CD4-positive, alpha-beta memory T cell (primary cell): ENCODE measurements around the gene RABL6. TPM values are rescaled to one million over a fixed set of nuclear protein-coding genes. Genes with fewer than 3 reads are reported as not detected.
"Not testable (repeated sequence)": the region's sequence is repeated elsewhere in the genome, so short reads cannot be mapped to it uniquely, and the experiment has no call there.

Experiments used
- CTCF ChIA-PET: fragments of 350-600 bp; sonication (Branson Sonifier 250); formaldehyde crosslinking; loops from one replicate; lab custom pipeline; 2021; ENCODE audit warnings: inconsistent platforms; ENCODE audit not compliant: partially characterized antibody; lab: Charles Lee
- POLR2A ChIA-PET: fragments of 350-600 bp; sonication (Branson Sonifier 250); formaldehyde crosslinking; loops from one replicate; lab custom pipeline; 2021; ENCODE audit not compliant: partially characterized antibody; lab: Charles Lee
- DNase-seq, 5 donors: peaks; one replicate each; pipeline versions ENCODE4 v3.0.0 to v3.0.0-alpha.2; 2020 to 2022; ENCODE audit warnings: mixed read lengths in 1 of 5
- H3K27ac ChIP-seq: one replicate; pipeline ENCODE4 v1.7.0; 2013; ENCODE audit warnings: low read depth, low read length
- H3K27me3 ChIP-seq: 2 replicates; pipeline ENCODE4 v1.7.0; 2013; ENCODE audit warnings: mild to moderate bottlenecking, low read length, moderate library complexity; ENCODE audit not compliant: insufficient read depth
- H3K36me3 ChIP-seq: 2 replicates; pipeline ENCODE4 v1.7.0; 2013; ENCODE audit warnings: mild to moderate bottlenecking, low read length, moderate library complexity; ENCODE audit not compliant: insufficient read depth
- H3K4me1 ChIP-seq: 2 replicates; pipeline ENCODE4 v1.7.0; 2013; ENCODE audit warnings: mild to moderate bottlenecking, low read length, moderate library complexity; ENCODE audit not compliant: insufficient read depth
- H3K4me3 ChIP-seq, 2 donors: one replicate each; pipeline ENCODE4 v1.7.0; 2013; ENCODE audit warnings: low read length in 2 of 2, mild to moderate bottlenecking in 1 of 2
- H3K9me3 ChIP-seq, 2 donors: one replicate each; pipeline ENCODE4 v1.7.0; 2013; ENCODE audit warnings: low read length in 2 of 2, control low read depth in 1 of 2; ENCODE audit not compliant: control insufficient read depth in 1 of 2
- H3K27ac Mint-ChIP-seq, 7 donors: one replicate each; pipeline ENCODE4 v1.8.0; 2020 to 2021; ENCODE audit warnings: mixed read lengths in 7 of 7, mild to moderate bottlenecking in 6 of 7, inconsistent platforms in 3 of 7, moderate library complexity in 3 of 7
- H3K27me3 Mint-ChIP-seq, 2 donors: one replicate each; pipeline ENCODE4 v1.8.0; 2020 to 2021; ENCODE audit warnings: mixed read lengths in 2 of 2
- H3K36me3 Mint-ChIP-seq, 2 donors: one replicate each; pipeline ENCODE4 v1.8.0; 2020 to 2021; ENCODE audit warnings: mixed read lengths in 2 of 2, inconsistent platforms in 1 of 2, mild to moderate bottlenecking in 1 of 2
- H3K4me1 Mint-ChIP-seq, 4 donors: one replicate each; pipeline ENCODE4 v1.8.0; 2020 to 2021; ENCODE audit warnings: mixed read lengths in 4 of 4, mild to moderate bottlenecking in 1 of 4
- H3K4me3 Mint-ChIP-seq, 8 donors: one replicate each; pipeline ENCODE4 v1.8.0; 2020 to 2021; ENCODE audit warnings: mixed read lengths in 8 of 8, mild to moderate bottlenecking in 7 of 8, moderate library complexity in 6 of 8, inconsistent platforms in 3 of 8
- H3K9me3 Mint-ChIP-seq, 8 donors: one replicate each; pipeline ENCODE4 v1.8.0; 2020 to 2021; ENCODE audit warnings: mixed read lengths in 8 of 8, mild to moderate bottlenecking in 5 of 8, inconsistent platforms in 3 of 8, moderate library complexity in 1 of 8
- intact Hi-C: fragments of 100-400 bp; cut with micrococcal nuclease; formaldehyde crosslinking; loops from one replicate; pipeline ENCODE4 v1.15.1; 2023
- polyA plus RNA-seq, 2 donors: library from polyadenylated mRNA; unstranded; fragments of 300-500 nt; fragmentation: Illumina TruSeq; gene quantifications; one replicate each; pipeline ENCODE4 v1.2.3, GENCODE V29; 2021
- total RNA-seq, 2 experiments: library from RNA; stranded (reverse); gene quantifications; one replicate each; pipeline ENCODE4 v1.2.3, GENCODE V29; 2021

The RABL6 gene
- total and polyA plus RNA-seq, 4 experiments from 2014 or later, result 5.1 to 70.9 (median 41.6) TPM

DNA sequence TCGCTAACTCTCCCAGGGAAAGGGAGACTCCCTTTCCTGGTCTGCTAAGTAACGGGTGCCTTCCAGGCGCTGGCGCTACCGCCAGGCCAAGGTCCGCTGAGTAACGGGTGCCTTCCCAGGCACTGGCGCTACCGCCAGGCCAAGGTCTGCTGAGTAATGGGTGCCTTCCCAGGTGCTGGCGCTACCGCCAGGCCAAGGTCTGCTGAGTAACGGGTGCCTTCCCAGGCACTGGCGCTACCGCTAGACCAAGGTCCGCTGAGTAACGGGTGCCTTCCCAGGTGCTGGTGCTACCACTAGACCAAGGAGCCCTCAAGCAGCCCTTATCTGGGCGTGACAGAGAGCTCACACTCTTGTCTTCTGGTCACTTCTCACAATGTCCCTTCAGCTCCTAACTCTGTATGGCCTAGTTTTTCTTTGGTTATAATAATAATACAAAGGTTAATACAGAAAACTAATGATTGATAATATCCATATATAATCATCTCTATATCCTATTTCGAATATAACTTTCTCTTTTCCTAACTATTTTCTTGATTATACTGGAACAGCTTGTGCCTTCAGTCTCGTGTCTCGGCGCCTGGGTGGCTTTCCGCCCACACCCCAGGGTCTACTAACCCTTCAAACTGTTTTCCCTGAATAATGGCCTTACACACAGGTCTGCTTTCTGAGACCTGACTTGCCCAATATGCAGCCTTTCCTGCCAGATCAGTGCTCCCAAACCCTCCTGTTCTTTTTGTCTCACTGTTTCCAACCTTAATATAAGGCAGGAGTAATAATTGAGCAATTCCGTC, 22.0 kb upstream of the RABL6 start:
- H3K27me3 ChIP-seq, H3K4me3 Mint-ChIP-seq, DNase-seq, H3K27me3 Mint-ChIP-seq, H3K9me3 ChIP-seq, intact Hi-C loops, H3K9me3 Mint-ChIP-seq, H3K4me3 ChIP-seq, H3K27ac ChIP-seq, H3K36me3 Mint-ChIP-seq, H3K36me3 ChIP-seq: not testable (repeated sequence)
- peaks cover 5 to 26% (median 12%) of the 10 kb centered on the region in 4 donors for H3K4me1 Mint-ChIP-seq
- ChIA-PET POLR2A (interaction anchor here (1.4 kb wide), 1 partner anchor 8 kb away, joined by 3 read pairs; no protein-coding TSS in a partner anchor), CTCF (interaction anchor here (1.0 to 6.8 kb wide), 7 partner anchors 8 to 278 kb away, joined by 3 to 64 read pairs (median 5); partner anchors contain the start of gene NPDC1)
- peak overlapping the region in 1 of 7 donors; percentile 2 for H3K27ac Mint-ChIP-seq
- H3K4me1 ChIP-seq, result peaks cover 13% of the 10 kb centered on the region

DNA sequence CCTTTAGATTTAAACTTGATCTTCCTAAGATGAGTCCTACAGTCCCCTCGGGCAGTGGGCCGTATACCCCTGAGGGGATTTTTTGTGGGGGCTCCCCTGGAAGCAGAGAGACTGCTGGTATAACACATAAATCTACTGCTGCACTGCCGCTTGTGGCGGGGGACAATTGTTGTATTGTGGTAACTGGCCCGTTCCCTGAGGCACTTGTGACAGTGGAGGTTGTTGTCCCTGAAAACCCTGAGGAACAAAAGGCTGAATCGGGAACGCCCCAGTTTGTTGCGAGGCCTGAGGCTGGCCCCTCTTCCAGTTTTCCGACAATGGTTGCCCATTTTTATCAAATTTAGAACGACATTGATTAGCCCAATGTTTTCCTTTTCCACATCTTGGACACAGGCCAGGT, 21.3 kb upstream of the RABL6 start:
- Mint-ChIP-seq H3K4me1 (peaks cover 5 to 33% (median 12%) of the 10 kb centered on the region in 4 donors), H3K27me3 (no peaks in the 10 kb centered on the region), H3K9me3 (no peaks in the 10 kb centered on the region), H3K36me3 (no peaks in the 10 kb centered on the region), H3K4me3 (no peak overlapping the region), H3K27ac (peak overlapping the region in 1 of 7 donors; percentile 2)
- intact Hi-C loops, result no loop called here
- Histone ChIP-seq H3K4me1 (peaks cover 16% of the 10 kb centered on the region), H3K4me3 (no peak overlapping the region), H3K9me3 (no peaks in the 10 kb centered on the region), H3K27ac (no peak overlapping the region), H3K36me3 (no peaks in the 10 kb centered on the region), H3K27me3 (no peaks in the 10 kb centered on the region)
- no peak for DNase-seq
- CTCF ChIA-PET, result interaction anchor here (0.9 to 6.8 kb wide), 14 partner anchors 8 to 285 kb away, joined by 3 to 64 read pairs (median 5); partner anchors contain the start of genes AJM1 and NPDC1
- POLR2A ChIA-PET, result interaction anchor here (1.4 kb wide), 1 partner anchor 8 kb away, joined by 3 read pairs; no protein-coding TSS in a partner anchor

DNA sequence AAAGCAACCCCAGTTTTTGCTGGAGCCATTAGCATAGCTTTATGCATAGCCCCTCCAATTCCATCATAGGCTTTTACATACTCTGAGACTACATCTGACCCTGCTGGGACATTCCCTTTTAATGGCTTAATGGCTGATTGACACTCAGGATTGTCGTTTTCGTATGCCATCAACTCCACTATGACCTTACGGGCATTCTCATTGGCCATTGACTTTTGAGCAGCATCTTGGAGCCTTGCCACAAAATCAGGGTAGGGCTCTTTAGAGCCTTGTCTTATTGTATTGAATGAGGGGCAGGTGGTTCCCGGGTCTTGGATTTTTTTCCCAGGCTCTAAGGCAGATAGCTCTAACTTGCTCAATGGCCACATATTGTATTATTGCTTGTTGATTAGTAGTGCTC, 20.8 kb upstream of the RABL6 start:
- H3K36me3 ChIP-seq, H3K9me3 ChIP-seq, H3K4me3 Mint-ChIP-seq, H3K27ac Mint-ChIP-seq, H3K9me3 Mint-ChIP-seq, H3K27ac ChIP-seq, H3K27me3 ChIP-seq, DNase-seq, H3K36me3 Mint-ChIP-seq, H3K4me3 ChIP-seq, H3K27me3 Mint-ChIP-seq: not testable (repeated sequence)
- ChIA-PET POLR2A (interaction anchor here (1.4 to 1.7 kb wide), 2 partner anchors 9 to 248 kb away, joined by 3 to 7 read pairs; no protein-coding TSS in a partner anchor), CTCF (interaction anchor here (0.6 to 6.8 kb wide), 15 partner anchors 9 to 285 kb away, joined by 3 to 64 read pairs (median 4); partner anchors contain the start of genes AJM1, FUT7 and PAXX)
- intact Hi-C loops, result loop anchor here (1.0 kb wide), 2 partner anchors 248 to 440 kb away; partner anchors contain the start of gene RNF224
- peaks cover 6 to 39% (median 14%) of the 10 kb centered on the region in 4 donors for H3K4me1 Mint-ChIP-seq
- H3K4me1 ChIP-seq, result peaks cover 21% of the 10 kb centered on the region

DNA sequence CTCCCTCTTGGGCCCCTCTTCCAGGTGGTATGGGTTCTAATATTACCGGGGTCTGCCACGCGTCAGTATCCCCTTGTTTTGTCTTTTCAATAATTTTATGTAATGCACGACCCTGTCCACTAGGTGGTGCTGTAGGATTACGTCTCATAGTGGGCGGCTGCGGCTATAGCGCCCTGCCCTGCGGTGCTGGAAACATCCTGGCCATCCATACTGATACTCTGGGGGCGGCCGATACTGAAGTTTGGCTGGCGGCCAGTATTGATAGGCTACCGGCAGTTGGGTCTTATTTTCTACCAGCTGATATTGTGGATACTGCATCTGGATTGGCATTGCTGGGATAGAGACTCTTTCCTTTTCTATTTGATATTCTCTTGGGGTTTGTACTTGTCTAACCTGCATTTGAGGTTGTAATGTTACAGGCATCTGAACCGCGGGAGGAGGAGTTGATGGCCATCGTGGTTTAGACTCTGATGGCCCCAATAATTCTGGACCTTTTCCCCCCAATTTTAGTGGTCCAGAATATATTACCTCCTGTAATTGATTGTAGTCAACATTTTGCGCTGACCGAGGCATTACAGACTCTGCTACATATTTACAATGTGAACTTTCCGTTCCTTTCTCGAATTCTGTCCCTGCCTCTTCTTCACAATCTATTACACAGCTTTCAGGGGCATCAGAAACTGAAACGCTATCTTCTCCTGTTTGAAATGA, 19.9 kb upstream of the RABL6 start:
- ChIA-PET POLR2A (interaction anchor here (1.4 to 1.7 kb wide), 3 partner anchors 10 to 259 kb away, joined by 3 to 7 read pairs (median 3); no protein-coding TSS in a partner anchor), CTCF (interaction anchor here (0.6 to 6.8 kb wide), 22 partner anchors 10 to 416 kb away, joined by 3 to 64 read pairs (median 4); partner anchors contain the start of genes AJM1, FUT7, PAXX and TRAF2)
- peak; percentile 70 to 78 (median 73) for DNase-seq
- Histone ChIP-seq H3K4me1 (peaks cover 28% of the 10 kb centered on the region), H3K4me3 (no peak overlapping the region), H3K36me3 (peaks cover 7% of the 10 kb centered on the region), H3K27ac (no peak overlapping the region), H3K9me3 (no peaks in the 10 kb centered on the region), H3K27me3 (no peaks in the 10 kb centered on the region)
- Mint-ChIP-seq H3K27ac (peak overlapping the region in 1 of 7 donors; percentile 14), H3K36me3 (no peaks in the 10 kb centered on the region), H3K27me3 (no peaks in the 10 kb centered on the region), H3K9me3 (no peaks in the 10 kb centered on the region), H3K4me1 (peaks cover 8 to 44% (median 21%) of the 10 kb centered on the region in 4 donors), H3K4me3 (no peak overlapping the region)
- intact Hi-C loops, result loop anchor here (1.0 kb wide), 2 partner anchors 247 to 439 kb away; partner anchors contain the start of gene RNF224

DNA sequence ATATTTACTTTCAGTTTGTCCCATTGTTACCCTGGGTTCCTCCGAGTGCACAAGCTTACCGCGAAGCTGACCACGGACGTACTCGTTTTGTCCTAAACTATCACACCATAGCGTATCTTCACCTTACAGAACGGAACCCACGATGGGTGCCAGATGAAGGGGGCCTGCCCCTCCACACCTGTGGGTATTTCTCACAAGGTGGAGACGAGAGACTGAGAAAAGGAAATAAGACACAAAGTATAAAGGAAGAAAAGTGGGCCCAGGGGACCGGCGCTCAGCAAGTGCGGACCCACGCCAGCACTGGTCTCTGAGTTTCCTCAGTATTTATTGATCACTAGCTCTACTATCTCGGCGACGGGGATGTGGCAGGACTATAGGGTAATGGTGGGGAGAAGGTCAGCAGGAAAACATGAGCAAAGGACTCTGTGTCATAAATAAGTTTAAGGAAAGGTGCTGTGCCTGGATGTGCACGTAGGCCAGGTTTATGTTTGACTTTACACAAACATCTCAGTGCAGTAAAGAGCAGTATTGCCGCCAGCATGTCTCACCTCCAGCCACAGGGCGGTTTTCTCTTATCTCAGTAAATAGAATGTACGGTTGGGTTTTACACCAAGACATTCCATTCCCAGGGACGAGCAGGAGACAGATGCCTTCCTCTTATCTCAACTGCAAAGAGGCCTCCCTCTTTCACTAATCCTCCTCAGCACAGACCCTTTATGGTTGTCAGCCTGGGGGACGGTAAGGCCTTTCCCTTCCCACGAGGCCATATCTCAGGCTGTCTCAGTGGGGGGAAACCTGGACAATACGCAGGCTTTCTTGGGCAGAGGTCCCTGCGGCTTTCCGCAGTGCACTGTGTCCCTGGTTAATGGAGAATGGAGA, 18.9 kb upstream of the RABL6 start:
- H3K27me3 ChIP-seq, H3K4me3 Mint-ChIP-seq, H3K27me3 Mint-ChIP-seq, H3K4me3 ChIP-seq, intact Hi-C loops, H3K9me3 ChIP-seq, H3K9me3 Mint-ChIP-seq, H3K36me3 Mint-ChIP-seq, H3K27ac ChIP-seq, DNase-seq: not testable (repeated sequence)
- peaks cover 14% of the 10 kb centered on the region for H3K36me3 ChIP-seq
- peaks cover 8 to 51% (median 24%) of the 10 kb centered on the region in 4 donors for H3K4me1 Mint-ChIP-seq
- POLR2A ChIA-PET, result interaction anchor here (1.5 to 1.7 kb wide), 2 partner anchors 246 to 258 kb away, joined by 3 to 7 read pairs; no protein-coding TSS in a partner anchor
- CTCF ChIA-PET, result interaction anchor here (0.7 to 6.8 kb wide), 14 partner anchors 11 to 415 kb away, joined by 3 to 64 read pairs (median 4); partner anchors contain the start of genes AJM1, FUT7 and TRAF2
- peak overlapping the region in 2 of 7 donors; percentile 10 to 14 for H3K27ac Mint-ChIP-seq
- peaks cover 28% of the 10 kb centered on the region for H3K4me1 ChIP-seq

DNA sequence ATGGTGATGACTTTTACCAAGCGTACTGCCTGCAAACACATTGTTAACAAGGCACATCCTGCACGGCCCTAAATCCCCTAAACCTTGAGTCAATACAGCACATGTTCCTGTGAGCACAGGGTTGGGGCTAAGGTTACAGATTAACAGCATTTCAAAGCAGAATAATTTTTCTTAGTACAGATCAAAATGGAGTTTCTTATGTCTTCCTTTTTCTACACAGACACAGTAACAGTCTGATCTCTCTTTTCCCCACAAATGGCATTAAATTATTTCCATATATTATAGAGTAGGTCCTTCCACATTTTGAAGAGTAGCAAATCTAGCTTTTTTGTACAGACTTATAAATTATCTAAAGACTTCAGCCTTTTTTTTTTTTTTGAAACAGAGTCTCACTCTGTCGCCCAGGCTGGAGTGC, 18.2 kb upstream of the RABL6 start:
- Histone ChIP-seq H3K27ac (no peak overlapping the region), H3K4me3 (no peak overlapping the region), H3K36me3 (peaks cover 14% of the 10 kb centered on the region), H3K27me3 (no peaks in the 10 kb centered on the region), H3K4me1 (peaks cover 28% of the 10 kb centered on the region), H3K9me3 (no peaks in the 10 kb centered on the region)
- no peaks in the 10 kb centered on the region for H3K9me3 Mint-ChIP-seq
- no peak overlapping the region for H3K4me3 Mint-ChIP-seq
- no peak for DNase-seq
- peaks cover 8 to 50% (median 24%) of the 10 kb centered on the region in 4 donors for H3K4me1 Mint-ChIP-seq
- no peaks in the 10 kb centered on the region for H3K27me3 Mint-ChIP-seq
- peak overlapping the region in 2 of 7 donors; percentile 68 to 91 for H3K27ac Mint-ChIP-seq
- CTCF ChIA-PET, result interaction anchor here (1.1 to 6.8 kb wide), 3 partner anchors 243 to 278 kb away, joined by 3 to 64 read pairs (median 6); no protein-coding TSS in a partner anchor
- peaks cover 0 to 4% of the 10 kb centered on the region in 2 donors for H3K36me3 Mint-ChIP-seq
- intact Hi-C loops, result no loop called here
- POLR2A ChIA-PET, result interaction anchor here (1.6 kb wide), 1 partner anchor 155 kb away, joined by 7 read pairs; the partner anchor contains the start of gene FBXW5
